GM20000 (cell line): ENCODE results near the gene ST6GALNAC3.

Experiments used
- DNase-seq: peaks from one replicate; pipeline ENCODE4 v3.0.0; 2012; ENCODE audit warnings: low spot score
- CTCF ChIP-seq: IDR thresholded peaks from 2 replicates; pipeline ENCODE4 v1.5.1; 2012; ENCODE audit warnings: mild to moderate bottlenecking, control low read depth; ENCODE audit errors: extremely low read depth, missing control alignments

ST6GALNAC3 gene

DNA sequence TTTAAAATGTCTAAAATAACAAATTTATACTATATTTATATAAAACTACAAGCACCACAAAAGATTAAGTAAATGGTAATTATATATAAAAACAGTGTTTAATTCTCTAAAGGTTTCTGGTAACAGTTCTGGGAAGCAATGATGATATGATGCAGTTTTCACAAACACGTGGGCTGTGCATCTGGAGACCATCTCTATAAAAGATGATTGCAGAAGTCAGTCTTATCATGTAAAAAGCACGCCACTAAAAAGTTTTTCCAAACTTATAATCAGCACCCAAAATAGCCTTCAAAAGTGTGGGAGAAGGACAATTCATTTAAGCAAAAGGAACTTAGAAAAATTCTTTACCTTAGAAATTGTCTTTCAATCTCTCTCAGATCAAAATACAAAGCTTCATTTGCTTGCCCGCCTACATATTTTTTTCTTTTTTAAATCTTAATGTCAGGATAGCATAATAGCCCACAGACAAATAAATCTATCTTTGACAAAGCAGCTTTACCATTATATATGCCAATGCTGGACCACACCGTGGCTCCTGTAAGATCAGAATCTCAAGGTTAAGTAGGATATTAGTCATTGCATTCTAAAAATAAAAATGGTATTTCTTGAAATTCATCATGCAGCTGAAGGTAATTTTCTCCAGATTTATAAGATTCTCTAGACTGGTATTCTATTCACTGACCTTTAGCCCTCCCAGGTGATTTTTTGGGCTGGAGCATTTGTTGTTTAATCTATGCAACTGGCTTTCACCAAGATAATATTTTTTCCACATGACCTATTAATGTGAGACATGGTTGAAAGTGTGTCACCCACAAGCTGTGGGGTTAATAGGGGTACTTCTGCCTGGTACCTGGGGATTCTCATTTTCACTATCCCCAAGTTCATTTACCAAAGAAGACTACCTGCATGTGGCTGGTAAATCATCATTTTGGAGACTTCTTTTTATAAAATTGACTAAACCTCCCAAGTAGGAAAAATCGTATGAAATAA lies 603.2 kb downstream of the ST6GALNAC3 start:
- TF ChIP-seq CTCF: no peak
- no peak for DNase-seq

- TF ChIP-seq CTCF: no peak
- no peak for DNase-seq
Measured at GRCh38 chr1:76679534-76680152, 605.1 kb downstream of the ST6GALNAC3 start.

DNA sequence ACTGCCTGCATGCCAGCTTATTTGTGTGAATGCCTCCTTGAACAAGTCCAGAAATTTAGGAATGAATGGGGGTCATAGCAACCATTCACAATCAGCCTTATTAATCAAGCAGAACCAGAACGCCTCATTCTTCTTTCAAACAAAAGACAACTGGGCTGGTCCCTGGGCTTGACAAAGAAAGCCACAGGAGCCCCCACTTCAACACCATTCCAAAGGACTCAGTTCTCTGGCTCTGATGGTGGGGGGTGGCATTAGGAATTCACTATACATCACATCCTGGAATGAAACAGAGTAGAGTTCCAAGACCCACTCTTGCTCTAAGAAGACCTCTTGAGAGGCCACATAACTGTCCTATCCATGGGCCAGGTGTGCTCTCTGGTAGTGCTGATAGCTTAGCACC lies 606.1 kb downstream of the ST6GALNAC3 start:
- TF ChIP-seq CTCF: no peak
- DNase-seq: no peak

GRCh38 chr1:76682138-76682537 lies 607.6 kb downstream of the ST6GALNAC3 start:
- TF ChIP-seq CTCF: no peak
- no peak for DNase-seq
